Right ventricle myocardium superior (tissue), 1 donor: ENCODE data around the gene SLC13A4. TPM values are rescaled to one million over a fixed set of nuclear protein-coding genes. Genes with fewer than 3 reads are reported as not detected.
A peak's percentile ranks its signal among the peaks of the same experiment; 100 is the strongest.
"Not testable (repeated sequence)": the region's sequence is repeated elsewhere in the genome, so short reads cannot be mapped to it uniquely, and the experiment has no call there.

ENCODE experiments used
- ATAC-seq: fragments of 200-7000 bp; cut with Tn5 transposase; one replicate; pipeline ENCODE4 v1.9.1; 2020; ENCODE audit warnings: mild to moderate bottlenecking; ENCODE audit not compliant: poor library complexity
- DNase-seq: peaks from one replicate; pipeline ENCODE4 v3.0.0-alpha.2; 2020
- intact Hi-C: fragments of 100-400 bp; cut with DNase I; formaldehyde crosslinking; loops from one replicate; pipeline ENCODE4 v1.11.2; 2022
- long read RNA-seq: library from polyadenylated mRNA; unstranded; transcript quantifications from one replicate; pipeline ENCODE4 v2.0.0, GENCODE V29; 2021
- total RNA-seq: library from RNA; stranded (reverse); fragmentation: NEBNext Ultra II Directional; extraction: Animal tissue kit (Norgen Biotek cat#: 25700); gene quantifications from one replicate; pipeline ENCODE4 v1.2.1, GENCODE V29; 2021
- donor health status: DM: no; HTN: yes; CAD: no; lungs with severe emphysema.

Gene SLC13A4, protein sequence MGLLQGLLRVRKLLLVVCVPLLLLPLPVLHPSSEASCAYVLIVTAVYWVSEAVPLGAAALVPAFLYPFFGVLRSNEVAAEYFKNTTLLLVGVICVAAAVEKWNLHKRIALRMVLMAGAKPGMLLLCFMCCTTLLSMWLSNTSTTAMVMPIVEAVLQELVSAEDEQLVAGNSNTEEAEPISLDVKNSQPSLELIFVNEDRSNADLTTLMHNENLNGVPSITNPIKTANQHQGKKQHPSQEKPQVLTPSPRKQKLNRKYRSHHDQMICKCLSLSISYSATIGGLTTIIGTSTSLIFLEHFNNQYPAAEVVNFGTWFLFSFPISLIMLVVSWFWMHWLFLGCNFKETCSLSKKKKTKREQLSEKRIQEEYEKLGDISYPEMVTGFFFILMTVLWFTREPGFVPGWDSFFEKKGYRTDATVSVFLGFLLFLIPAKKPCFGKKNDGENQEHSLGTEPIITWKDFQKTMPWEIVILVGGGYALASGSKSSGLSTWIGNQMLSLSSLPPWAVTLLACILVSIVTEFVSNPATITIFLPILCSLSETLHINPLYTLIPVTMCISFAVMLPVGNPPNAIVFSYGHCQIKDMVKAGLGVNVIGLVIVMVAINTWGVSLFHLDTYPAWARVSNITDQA
- not detected for total RNA-seq
- long read RNA-seq, partial matches to known transcripts: 0 of 2 reads
- long read RNA-seq, other reads (novel, unspliced or antisense): 2 of 2 reads

DNA sequence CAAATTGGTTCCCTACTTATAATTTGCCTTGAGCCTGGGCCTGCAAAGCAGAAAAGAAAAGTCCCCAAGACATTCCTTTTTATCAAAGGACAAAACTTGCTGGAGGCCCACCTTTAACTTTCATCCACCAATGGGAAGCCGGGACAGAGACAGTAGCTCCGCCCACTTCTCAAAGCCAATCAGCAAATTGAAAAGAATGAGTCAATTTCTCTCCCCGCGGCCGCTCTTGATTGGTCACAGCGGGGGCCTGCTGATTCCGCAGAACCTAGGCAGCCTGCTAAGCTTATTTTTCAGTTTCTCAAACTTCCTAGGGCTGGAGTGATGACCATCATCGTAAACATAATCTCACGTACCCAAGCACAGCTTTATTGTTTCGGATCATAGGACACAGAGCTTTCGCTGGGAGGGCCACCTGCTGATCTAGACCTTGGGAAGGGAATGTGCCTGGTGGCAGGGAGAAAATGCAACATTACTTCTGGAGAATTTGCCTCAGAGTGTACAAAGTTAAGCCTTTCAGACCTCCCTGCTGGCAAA is at the start of gene SLC13A4:
Gene SLC13A4, minus strand, starts transcription at position 51 of the 534 bp plus-strand sequence. CDS start 690 bp downstream, outside the sequence.
- intact Hi-C loops: no loop called here
- DNase-seq (no peak), ATAC-seq (no peak)

DNA sequence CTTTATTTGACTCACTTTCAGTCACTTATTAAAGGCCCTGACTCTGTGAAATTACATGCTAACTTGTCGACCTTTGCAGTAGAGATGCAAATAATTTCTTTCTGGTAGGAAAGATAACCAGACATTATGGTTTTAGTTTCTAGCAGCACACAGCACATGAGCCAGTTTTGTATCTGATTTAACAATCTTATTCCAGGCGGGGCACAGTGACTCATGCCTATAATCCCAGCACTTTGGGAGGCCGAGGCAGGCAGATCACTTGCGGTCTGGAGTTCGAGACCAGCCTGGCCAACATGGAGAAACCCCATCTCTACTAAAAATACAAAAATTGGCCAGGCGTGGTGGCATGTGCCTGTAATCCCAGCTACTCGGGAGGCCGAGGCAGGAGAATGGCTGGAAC is 47.9 kb upstream of the SLC13A4 start:
- intact Hi-C loops, ATAC-seq, DNase-seq: not testable (repeated sequence)

DNA sequence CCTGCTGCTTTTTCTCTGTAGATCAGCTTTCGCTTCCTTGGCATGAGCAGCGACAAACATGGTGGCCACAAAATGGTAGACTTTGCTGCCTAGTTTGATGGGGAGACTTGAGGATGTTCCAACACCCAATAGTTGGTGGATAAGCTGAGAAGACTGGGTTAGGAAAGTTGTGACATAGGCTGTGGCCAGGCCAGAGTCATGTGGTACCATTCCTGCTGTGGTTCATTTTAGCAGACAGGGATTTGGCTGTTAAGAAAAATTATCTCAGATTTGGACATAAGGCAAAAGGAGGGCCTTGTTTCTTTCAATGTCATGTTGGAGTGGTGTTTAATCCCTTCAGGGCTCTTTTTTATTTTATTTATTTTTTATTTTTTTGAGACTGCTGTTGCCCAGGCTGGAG is 47.2 kb upstream of the SLC13A4 start:
- ATAC-seq (peak; percentile 63), DNase-seq (no peak)
- intact Hi-C loops: no loop called here

DNA sequence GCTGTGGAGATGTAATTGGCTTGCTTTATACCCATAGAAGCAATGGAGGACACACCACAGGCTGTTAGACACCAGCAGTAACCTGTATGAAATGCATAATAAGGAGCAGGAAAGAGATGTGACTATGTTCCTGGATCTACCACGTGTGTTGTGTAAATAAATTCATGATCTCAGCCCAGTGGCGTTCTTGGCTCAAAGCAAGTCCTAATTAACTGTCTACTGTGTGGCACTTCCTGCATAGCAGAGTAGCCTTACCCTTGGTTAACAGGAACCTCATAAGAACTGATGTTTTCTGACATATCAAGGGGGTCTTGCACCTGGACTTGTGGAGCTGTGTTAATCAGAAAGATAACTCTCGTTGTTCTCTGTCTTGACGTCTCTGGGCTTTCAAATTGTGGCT is 46.3 kb upstream of the SLC13A4 start:
- DNase-seq (no peak), ATAC-seq (peak; percentile 86)
- intact Hi-C loops: no loop called here

DNA sequence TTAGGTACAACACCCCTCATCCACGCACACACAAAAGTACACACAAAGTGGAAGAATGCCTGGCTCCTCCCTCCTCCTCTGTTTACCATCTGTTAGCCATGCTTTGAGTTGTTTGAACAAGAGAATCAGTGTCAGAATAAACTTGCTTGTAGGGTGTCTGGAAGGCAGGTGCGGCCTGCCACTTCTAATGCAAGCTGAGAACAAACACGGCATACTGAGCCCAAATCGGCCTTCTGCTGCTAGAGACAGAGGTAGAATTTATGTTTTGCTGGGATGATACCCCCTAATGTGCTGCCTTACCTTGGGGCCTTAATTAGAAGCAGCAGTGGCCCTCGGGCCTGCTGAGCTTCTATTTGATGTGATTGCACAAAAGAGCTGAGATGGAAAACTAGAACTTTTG is 45.5 kb upstream of the SLC13A4 start:
- intact Hi-C loops: no loop called here
- DNase-seq: no peak
- ATAC-seq: no peak

DNA sequence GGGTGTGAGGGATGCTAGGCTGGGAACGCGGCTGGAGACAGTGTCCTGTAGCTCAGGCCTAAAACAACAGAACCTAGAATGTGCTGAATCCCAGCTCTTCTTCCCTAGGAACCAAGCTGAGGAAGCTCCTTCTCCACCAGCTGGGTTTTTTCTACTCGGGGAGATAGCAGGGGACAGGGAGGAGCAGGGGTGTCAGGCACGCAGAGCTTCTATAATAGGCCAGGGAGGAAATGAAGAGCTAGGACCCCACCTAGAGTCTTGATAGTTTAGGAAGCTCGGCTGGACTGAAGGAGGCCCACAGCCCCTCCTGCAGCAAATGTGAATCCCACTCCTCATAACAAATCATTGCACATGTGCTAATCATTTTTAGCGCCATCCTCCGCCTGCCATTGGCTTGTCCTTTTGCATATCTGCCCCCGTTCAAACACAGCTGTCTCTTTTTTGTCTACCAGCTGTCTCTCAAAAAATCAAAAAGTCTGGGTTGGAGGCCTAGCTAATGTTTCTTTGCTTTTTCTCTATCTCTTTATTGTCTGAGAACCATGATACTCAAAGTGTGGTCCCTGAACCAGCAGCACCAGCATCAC is 44.7 kb upstream of the SLC13A4 start:
- intact Hi-C loops: no loop called here
- no peak for ATAC-seq
- no peak for DNase-seq

DNA sequence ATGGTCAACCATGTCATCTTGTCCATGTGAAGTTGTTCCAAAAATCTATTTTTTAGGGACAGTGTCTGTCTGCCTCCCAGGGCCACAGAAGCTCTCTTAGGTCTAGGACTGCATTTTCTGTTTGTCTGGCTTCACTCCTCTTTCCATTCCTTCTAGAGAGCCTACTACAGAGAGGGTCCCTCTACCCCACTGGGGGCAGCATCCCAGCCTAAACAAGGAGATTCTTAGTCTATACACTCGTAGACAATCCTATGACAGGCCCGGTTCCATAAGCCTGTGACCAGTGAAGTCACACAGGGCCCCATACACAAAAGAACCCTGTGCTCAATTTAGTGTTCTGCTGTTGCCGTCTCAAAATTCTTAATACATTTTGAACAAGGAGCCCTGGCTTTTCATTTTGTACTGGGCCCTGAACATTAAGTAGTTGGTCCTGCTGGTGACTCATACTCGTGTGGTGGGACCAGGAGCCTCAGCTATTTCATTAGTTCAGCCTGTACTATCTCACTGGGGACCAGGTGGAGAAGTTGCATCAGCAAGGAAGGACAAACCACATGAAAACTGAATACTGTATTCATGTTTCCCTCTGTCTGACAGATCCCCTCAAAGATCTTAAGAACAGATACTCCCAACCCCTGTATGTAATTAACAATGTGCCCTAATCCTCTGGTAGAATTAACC is 44.1 kb upstream of the SLC13A4 start:
- DNase-seq (no peak), ATAC-seq (no peak)
- intact Hi-C loops: no loop called here

DNA sequence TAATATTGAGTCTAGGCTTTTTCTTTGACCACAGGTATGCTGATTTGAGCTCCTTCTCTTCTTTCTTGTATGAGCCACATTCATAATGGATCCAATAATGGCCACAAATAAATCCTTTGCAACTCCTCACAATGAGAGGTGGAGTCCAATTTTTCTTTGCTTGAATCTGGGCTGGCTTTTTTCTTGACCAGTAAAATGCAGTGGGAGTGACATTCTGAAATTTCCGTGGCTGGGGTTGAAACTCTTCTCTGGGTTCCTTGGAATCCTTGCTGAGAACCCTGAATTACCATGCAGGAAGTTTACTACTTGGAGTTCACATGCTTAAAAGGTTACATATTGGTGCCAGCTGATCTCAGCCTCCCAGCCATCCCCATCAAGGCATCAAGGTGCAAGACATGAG is 43.1 kb upstream of the SLC13A4 start:
- intact Hi-C loops: no loop called here
- DNase-seq (no peak), ATAC-seq (no peak)

DNA sequence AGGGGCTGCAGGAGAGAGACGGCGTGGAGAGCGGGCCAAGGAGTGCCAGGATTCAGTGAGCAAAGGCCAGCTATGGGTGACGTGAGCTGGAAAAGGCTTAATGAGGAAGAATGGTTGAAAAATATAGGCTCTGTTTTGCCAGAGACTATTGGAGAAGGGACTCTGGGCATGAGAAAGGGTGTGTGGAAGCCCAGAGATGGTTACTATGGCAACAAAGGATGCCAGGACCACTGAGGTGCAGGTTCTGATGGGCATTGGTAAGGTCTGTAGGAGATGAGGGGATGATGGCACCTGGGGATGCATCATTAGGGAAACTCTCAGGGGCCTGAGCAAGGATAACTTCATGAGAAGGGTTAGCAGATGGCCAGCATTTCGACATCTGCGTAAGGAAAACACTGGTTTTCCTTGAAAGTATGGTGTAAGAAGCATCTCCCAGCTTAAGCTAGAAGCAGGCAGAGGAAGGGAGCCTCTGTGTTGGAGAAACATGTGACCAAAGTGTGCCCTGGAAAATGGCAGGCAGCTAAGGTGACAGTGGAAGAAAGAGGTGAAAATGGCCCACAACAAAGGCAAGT is 42.2 kb upstream of the SLC13A4 start:
- intact Hi-C loops: no loop called here
- DNase-seq: no peak
- ATAC-seq: no peak

DNA sequence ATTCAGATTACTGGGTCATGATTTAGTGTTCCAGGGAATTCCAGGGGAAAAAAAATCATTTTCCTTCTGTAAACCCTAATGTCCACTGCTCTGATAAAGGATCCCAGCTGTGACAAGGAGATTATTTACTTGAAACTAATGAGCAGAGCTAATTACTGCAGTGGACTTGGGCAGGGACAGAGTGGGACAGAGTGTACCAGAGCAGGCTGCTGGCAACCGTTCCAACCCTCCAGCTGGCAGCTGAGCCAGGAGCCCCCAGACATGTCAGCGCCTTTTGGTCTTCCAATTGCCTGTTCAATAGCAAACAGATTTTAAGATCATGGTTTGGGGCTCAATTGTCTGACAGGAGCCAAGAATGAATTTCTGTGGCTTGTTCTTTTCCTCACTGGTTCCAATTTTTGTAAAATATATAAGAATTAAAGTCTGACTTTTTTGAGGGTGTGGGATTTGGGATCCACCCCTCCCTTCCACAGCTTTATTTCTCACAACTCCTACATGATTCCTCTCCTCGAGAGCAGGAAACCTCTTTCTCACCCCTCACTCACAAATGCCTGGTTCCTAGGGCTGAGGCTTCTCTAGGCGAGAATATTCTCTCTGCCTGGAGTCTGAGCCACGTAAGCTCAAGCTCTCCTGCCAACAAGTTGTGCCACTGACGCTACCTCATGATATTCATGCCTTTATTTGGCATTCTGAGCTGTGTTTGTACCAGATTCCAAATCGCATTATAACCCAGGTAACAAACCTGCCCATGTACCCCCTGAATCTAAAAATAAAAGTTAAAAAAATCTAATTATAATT is 41.2 kb upstream of the SLC13A4 start:
- intact Hi-C loops: no loop called here
- peak; percentile 81 for DNase-seq
- ATAC-seq: peak; percentile 91

DNA sequence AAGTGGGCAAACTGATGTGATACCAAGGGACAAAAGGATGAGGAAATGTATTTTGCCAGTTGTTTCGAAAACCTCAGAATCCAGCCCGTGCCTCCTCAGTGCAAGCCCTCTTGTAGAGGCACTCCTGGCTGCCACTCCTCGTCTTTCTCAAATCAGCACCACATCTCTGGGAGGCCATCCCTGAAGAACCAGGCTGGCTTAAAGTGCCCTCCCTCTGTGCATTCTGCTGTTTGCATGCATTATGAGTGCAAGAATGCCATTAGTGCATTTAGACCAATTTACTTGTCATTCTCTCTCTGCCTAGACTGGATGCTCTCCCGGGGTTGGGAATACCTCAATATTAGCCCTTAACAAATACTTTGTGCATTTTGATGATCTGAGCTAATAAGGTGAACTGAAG is 40.5 kb upstream of the SLC13A4 start:
- intact Hi-C loops: no loop called here
- no peak for DNase-seq
- peak; percentile 28 for ATAC-seq

DNA sequence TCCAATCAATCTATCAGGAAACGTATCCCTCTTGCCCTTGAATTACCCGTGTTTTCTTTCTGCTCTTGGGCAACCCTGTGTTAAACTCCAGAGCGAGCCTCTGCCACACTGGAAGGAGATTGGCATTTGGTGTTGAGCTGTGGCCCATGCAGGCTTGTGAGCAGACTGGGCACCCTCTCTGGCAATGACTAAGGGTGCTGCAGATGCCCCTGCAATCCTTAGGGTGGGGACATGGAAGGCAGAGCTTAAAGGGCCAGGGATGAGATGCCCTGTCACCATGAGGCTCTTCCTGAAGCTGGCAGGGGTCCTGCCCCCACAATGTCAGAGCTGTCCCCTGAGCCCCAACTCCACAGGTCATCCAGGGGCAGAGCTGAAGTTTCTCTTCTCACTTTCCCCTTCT is 40.1 kb upstream of the SLC13A4 start:
- intact Hi-C loops: no loop called here
- DNase-seq (no peak), ATAC-seq (peak; percentile 51)

DNA sequence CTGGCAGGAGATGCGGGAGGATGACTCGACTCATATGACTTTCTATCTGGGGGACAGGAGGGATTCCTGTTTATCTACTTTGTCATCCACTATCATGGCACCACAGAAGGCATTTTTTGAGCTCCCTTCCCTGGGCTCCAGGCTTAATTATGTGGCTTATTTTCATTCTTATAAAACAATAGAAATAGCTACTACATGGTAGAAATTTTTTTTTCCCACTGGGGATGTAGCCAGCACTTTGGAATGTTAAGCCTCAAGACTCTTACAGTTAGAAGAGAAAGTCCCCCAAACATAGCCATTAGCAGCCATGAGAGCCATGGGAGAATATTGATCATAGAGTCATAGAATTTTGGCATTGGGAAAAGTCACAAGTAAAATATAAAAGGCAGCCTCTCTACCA is 35.3 kb upstream of the SLC13A4 start:
- DNase-seq (no peak), ATAC-seq (no peak)
- intact Hi-C loops: no loop called here

DNA sequence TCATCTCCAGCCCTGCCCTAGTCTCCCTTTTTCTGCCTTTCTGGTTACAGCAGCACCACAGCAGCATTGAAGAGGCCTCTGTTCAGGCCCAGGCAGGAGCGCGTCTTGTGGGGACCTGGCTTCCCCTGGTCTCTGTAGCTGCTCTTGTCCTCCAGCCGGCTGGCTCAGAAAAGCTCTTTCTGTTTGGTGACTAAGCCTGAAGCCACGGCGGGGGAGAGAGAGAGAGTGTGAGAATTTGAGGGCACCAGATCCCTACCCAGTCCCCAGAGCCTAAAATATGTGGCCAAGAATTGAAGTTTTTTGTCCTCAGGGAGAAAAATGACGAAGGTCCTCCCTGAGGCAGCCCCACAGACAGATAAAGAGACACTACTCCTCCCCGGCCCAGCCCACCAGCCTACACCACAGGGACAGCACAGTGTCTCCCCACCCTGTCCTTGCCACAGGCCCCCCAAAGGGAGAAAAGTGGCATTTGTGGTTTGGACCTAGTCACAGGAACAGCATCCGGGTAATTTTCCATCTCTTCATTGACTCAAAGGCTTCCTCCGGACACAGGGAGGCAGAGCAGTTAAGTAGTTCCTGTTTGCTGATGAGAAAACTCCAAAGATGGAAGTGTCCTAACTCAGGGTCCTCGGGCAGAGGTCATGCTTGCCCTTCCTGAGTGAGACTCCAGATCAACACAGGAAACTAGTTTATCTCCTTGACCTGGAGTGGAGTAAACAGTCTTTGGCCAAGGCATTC is 33.9 kb upstream of the SLC13A4 start:
- ATAC-seq (no peak), DNase-seq (no peak)
- intact Hi-C loops: no loop called here

DNA sequence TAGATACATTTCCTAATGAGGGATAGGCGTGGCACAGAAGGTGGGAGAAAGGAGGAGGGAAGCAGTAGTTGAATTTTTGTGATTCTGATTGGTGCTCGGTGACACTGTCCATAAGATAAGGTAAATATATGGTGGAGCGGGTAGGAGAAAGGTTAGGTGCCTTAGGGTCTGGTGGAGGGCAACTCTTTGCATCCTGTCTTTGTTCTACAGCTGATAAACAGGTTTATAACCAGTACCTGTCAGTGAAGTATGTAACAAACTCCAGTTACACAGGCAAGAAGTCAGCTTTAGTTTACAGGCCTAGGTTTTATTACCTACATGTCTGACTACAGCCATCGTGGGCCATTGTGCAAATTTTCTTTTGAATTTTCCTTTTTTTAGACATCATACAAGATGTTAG is 31.5 kb upstream of the SLC13A4 start:
- intact Hi-C loops: no loop called here
- DNase-seq (no peak), ATAC-seq (no peak)

DNA sequence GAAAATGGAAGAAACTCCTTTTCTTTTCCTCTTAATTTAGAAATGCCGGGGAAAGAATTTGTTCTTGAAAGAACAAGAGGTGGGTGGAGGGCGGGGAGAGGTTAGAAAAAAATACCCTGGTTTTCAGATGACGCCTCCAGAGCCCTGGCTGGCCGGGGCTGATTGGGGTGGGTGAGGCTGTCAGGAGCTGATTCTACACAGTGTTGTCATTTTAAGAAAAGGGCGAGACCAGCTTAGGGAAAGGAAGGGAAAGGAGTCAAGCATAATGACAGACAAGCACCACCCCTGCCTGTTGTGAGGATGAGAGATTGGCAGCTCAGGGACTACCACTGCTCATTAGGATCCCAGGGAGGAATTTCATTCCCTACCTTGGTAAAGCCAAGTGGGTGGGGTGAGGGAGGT is 30.5 kb upstream of the SLC13A4 start:
- intact Hi-C loops: no loop called here
- ATAC-seq (peak; percentile 35), DNase-seq (peak; percentile 52)

DNA sequence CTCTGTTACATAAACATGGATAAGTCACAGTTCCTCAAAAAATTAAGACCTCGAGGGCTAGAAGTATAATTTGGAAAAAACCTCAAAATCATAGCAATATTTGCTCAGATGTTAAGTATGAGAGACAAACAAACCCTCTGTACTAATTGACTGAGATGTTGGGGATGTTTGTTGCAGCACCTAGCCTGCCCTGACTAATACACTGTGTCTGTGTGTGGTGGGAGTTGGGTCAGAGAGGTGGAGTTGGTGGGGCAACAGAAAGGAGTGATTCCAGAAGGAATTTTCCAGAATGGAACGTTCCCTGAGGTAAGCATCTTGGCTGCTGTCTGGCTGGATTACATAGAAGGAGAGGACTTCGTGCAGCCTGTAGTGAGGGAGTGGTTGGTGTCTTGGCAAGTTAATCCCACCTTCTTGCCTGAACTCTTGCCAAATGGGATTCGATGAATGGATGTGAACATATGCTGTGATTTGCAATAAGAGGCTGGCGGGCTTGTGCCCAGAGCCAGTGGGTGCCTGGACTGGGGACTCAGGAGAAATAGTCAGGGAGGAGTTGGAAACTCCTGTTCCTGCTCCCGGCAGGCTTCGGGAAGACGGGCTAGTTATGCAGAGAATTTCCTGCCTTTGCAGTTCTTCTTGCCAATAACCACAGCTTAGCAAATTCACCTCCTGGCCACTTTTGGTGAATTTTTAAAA is 29.9 kb upstream of the SLC13A4 start:
- DNase-seq (peak; percentile 56), ATAC-seq (peak; percentile 38)
- intact Hi-C loops: no loop called here
